Effector memory CD4-positive, alpha-beta T cell (primary cell): ENCODE measurements around the gene ABO.
"Not testable (repeated sequence)": the region's sequence is repeated elsewhere in the genome, so short reads cannot be mapped to it uniquely, and the experiment has no call there.

Experiments used
- DNase-seq, 3 donors: peaks; one replicate each; pipeline ENCODE4 v3.0.0-alpha.2; 2020
- H3K27ac ChIP-seq: 2 replicates; pipeline ENCODE4 v1.7.0; 2013; ENCODE audit warnings: mild to moderate bottlenecking, low read length, moderate library complexity; ENCODE audit not compliant: insufficient read depth, poor library complexity, severe bottlenecking
- H3K27me3 ChIP-seq: replicated peaks from 2 replicates; pipeline ENCODE4 v1.7.0; 2013; ENCODE audit warnings: mild to moderate bottlenecking, low read length; ENCODE audit not compliant: insufficient read depth, control insufficient read depth, poor library complexity, severe bottlenecking
- H3K36me3 ChIP-seq: 2 replicates; pipeline ENCODE4 v1.7.0; 2013; ENCODE audit warnings: mild to moderate bottlenecking, low read length, moderate library complexity; ENCODE audit not compliant: control insufficient read depth, insufficient read depth
- H3K4me1 ChIP-seq: 2 replicates; pipeline ENCODE4 v1.7.0; 2013; ENCODE audit warnings: low read length, mild to moderate bottlenecking; ENCODE audit not compliant: control insufficient read depth, insufficient read depth, poor library complexity, severe bottlenecking
- H3K4me3 ChIP-seq: 2 replicates; pipeline ENCODE4 v1.7.0; 2013; ENCODE audit warnings: low read length, low read depth, mild to moderate bottlenecking; ENCODE audit not compliant: insufficient read depth, poor library complexity, severe bottlenecking
- H3K9me3 ChIP-seq: 2 replicates; pipeline ENCODE4 v1.7.0; 2013; ENCODE audit warnings: mild to moderate bottlenecking, low read length, moderate library complexity; ENCODE audit not compliant: control insufficient read depth

ABO gene

GRCh38 chr9:133255371-133256135 lies 19.4 kb downstream of the ABO start:
- H3K9me3 ChIP-seq = no peaks in the 10 kb centered on the region
- H3K27me3 ChIP-seq = no peaks in the 10 kb centered on the region
- DNase-seq = no peak
- H3K4me3 ChIP-seq = no peak overlapping the region
- no peak overlapping the region for H3K27ac ChIP-seq
- H3K4me1 ChIP-seq = peaks cover 6% of the 10 kb centered on the region
- no peaks in the 10 kb centered on the region for H3K36me3 ChIP-seq

GRCh38 chr9:133254471-133254870 lies 20.5 kb downstream of the ABO start:
- DNase-seq = no peak
- peaks cover 6% of the 10 kb centered on the region for H3K4me1 ChIP-seq
- H3K4me3 ChIP-seq = no peak overlapping the region
- H3K27ac ChIP-seq = no peak overlapping the region
- H3K36me3 ChIP-seq = no peaks in the 10 kb centered on the region
- H3K9me3 ChIP-seq = no peaks in the 10 kb centered on the region
- no peaks in the 10 kb centered on the region for H3K27me3 ChIP-seq

- Histone ChIP-seq H3K9me3 (no peaks in the 10 kb centered on the region), H3K4me1 (peaks cover 6% of the 10 kb centered on the region), H3K27ac (no peak overlapping the region), H3K4me3 (no peak overlapping the region), H3K36me3 (no peaks in the 10 kb centered on the region), H3K27me3 (no peaks in the 10 kb centered on the region)
- no peak for DNase-seq
Measured at GRCh38 chr9:133253268-133253667, 21.7 kb downstream of the ABO start.

GRCh38 chr9:133252301-133253020 lies 22.5 kb downstream of the ABO start:
- peaks cover 6% of the 10 kb centered on the region for H3K4me1 ChIP-seq
- H3K27ac ChIP-seq = peak overlapping the region; percentile 35
- H3K27me3 ChIP-seq = no peaks in the 10 kb centered on the region
- H3K36me3 ChIP-seq = no peaks in the 10 kb centered on the region
- H3K9me3 ChIP-seq = no peaks in the 10 kb centered on the region
- H3K4me3 ChIP-seq = peak overlapping the region; percentile 3
- no peak for DNase-seq

- Histone ChIP-seq H3K27me3 (no peaks in the 10 kb centered on the region), H3K36me3 (no peaks in the 10 kb centered on the region), H3K9me3 (no peaks in the 10 kb centered on the region), H3K27ac (peak overlapping the region; percentile 35), H3K4me1 (peaks cover 6% of the 10 kb centered on the region), H3K4me3 (peak overlapping the region; percentile 3)
- no peak for DNase-seq
Measured at GRCh38 chr9:133251773-133252172, 23.2 kb downstream of the ABO start.

GRCh38 chr9:133251221-133251620 lies 23.8 kb downstream of the ABO start:
- H3K4me1 ChIP-seq, H3K36me3 ChIP-seq, DNase-seq, H3K4me3 ChIP-seq, H3K9me3 ChIP-seq, H3K27me3 ChIP-seq, H3K27ac ChIP-seq: not testable (repeated sequence)

GRCh38 chr9:133250741-133251170 lies 24.2 kb downstream of the ABO start:
- no peaks in the 10 kb centered on the region for H3K27me3 ChIP-seq
- no peak overlapping the region for H3K4me3 ChIP-seq
- H3K27ac ChIP-seq = no peak overlapping the region
- DNase-seq = no peak
- H3K36me3 ChIP-seq = no peaks in the 10 kb centered on the region
- peaks cover 6% of the 10 kb centered on the region for H3K4me1 ChIP-seq
- H3K9me3 ChIP-seq = no peaks in the 10 kb centered on the region

- Histone ChIP-seq H3K9me3 (no peaks in the 10 kb centered on the region), H3K4me3 (no peak overlapping the region), H3K36me3 (no peaks in the 10 kb centered on the region), H3K4me1 (peaks cover 6% of the 10 kb centered on the region), H3K27me3 (no peaks in the 10 kb centered on the region), H3K27ac (no peak overlapping the region)
- no peak for DNase-seq
Measured at GRCh38 chr9:133249337-133249736, 25.7 kb downstream of the ABO start.

GRCh38 chr9:133248726-133249295 lies 26.2 kb downstream of the ABO start:
- H3K4me3 ChIP-seq = no peak overlapping the region
- H3K36me3 ChIP-seq = no peaks in the 10 kb centered on the region
- no peaks in the 10 kb centered on the region for H3K9me3 ChIP-seq
- H3K27ac ChIP-seq = no peak overlapping the region
- DNase-seq = no peak
- H3K27me3 ChIP-seq = no peaks in the 10 kb centered on the region
- H3K4me1 ChIP-seq = peaks cover 6% of the 10 kb centered on the region

- H3K27me3 ChIP-seq = no peaks in the 10 kb centered on the region
- H3K4me1 ChIP-seq = peaks cover 3% of the 10 kb centered on the region
- H3K27ac ChIP-seq = no peak overlapping the region
- no peaks in the 10 kb centered on the region for H3K9me3 ChIP-seq
- DNase-seq = no peak
- no peak overlapping the region for H3K4me3 ChIP-seq
- no peaks in the 10 kb centered on the region for H3K36me3 ChIP-seq
Measured at GRCh38 chr9:133247632-133248031, 27.4 kb downstream of the ABO start.
